GM18868 (cell line): ENCODE data around the gene HSPA12B.

Source experiments
- ATAC-seq: cut with Tn5 transposase; IDR thresholded peaks from one replicate; pipeline ENCODE4 v1.9.1; 2021; ENCODE audit warnings: mild to moderate bottlenecking, moderate library complexity; ENCODE audit not compliant: unreplicated experiment

The HSPA12B gene

DNA sequence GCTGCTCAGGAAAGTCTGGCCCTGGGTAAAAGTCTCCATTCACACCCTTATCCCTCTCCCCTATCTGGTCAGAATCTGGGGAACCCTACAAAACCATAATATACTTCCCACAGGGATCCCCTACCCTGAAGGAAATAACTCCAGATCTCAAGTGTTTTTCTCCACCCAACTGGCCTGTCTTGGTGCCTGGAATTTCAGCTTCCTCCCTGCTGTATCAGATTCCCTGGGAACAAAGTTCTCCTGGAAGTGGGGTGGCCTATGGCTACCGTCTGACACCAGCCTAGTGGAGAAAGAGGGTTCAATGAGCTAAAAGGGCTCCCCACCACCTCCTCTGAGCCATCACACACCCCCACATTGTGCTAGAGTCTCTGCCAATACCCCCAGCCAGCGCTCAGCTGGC is 15.0 kb downstream of the HSPA12B start:
- no peak for ATAC-seq

GRCh38 chr20:3748073-3748472 is 15.6 kb downstream of the HSPA12B start:
- ATAC-seq, result no peak

DNA sequence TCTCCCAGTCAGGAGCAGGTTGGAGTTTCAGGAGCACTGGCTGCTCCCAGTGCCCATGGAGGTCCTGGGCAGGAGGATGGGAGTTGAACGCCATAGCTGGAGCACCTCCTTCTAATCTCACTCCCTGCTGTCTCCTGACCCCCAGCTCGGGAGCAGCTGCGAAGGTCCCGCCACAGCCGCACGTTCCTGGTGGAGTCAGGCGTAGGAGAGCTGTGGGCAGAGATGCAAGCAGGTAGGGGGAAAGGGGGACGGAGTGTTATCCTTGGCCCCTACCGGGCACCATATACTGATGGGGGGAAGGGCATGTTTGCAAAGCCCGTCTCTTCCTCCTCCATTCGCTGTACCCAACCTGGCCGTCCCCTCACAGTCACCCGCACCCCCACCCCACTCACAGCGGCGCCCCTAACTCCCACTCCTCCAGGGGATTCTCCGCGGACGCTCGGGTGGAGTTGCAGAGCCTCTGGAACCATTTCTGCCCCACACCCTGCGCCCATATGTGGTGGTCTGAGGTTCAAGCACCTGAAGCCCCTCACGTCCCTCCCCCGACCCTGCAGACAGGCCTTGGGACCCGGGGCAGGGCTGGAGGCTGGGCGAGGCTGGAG is 16.7 kb downstream of the HSPA12B start:
- no peak for ATAC-seq

- no peak for ATAC-seq
Observed at GRCh38 chr20:3749689-3750531, 17.4 kb downstream of the HSPA12B start.

DNA sequence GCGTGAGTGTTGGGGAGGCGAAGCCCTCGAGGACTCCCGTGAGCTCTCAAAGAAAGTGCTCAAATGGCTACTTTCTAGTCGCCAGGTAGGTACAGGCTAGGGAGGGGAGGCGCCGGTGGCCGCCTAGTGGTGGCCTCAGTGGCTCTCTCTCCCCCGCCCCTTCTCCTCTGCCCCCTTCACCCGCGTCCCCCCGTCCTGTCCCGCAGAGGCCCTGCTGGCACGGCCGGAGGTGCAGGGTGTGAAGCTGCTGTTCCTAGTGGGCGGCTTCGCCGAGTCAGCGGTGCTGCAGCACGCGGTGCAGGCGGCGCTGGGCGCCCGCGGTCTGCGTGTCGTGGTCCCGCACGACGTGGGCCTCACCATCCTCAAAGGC is 18.8 kb downstream of the HSPA12B start:
- no peak for ATAC-seq

DNA sequence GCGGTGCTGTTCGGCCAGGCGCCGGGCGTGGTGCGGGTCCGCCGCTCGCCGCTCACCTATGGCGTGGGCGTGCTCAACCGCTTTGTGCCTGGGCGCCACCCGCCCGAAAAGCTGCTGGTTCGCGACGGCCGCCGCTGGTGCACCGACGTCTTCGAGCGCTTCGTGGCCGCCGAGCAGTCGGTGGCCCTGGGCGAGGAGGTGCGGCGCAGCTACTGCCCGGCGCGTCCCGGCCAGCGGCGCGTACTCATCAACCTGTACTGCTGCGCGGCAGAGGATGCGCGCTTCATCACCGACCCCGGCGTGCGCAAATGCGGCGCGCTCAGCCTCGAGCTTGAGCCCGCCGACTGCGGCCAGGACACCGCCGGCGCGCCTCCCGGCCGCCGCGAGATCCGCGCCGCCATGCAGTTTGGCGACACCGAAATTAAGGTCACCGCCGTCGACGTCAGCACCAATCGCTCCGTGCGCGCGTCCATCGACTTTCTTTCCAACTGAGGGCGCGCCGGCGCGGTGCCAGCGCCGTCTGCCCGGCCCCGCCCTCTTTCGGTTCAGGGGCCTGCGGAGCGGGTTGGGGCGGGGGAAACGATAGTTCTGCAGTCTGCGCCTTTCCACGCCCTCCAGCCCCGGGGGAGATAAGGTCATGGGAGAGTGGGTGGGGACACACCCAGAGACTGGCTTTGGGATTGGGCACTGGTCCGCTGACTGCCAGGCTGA is 19.3 kb downstream of the HSPA12B start:
- no peak for ATAC-seq

GRCh38 chr20:3752386-3752759 is 19.9 kb downstream of the HSPA12B start:
- ATAC-seq, result no peak

GRCh38 chr20:3753098-3753497 is 20.6 kb downstream of the HSPA12B start:
- ATAC-seq, result no peak

- no peak for ATAC-seq
Observed at GRCh38 chr20:3753501-3754275, 21.2 kb downstream of the HSPA12B start.

DNA sequence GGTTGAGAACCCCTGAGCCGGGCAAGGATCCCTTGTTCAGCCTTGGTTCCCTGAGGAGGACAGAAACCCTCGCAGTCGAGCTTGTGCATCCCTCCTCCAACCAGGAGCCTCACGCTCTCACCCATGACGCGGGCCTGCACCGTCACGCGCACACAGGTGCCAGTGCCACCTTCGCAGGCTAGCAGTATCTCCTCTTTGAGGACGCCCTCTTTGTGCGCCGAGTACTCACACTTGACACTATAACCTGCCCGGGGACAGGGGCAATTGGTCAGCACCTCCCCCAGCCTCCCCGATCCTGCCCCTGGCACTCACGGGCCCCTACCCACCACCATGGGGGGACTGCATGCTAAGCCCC is 21.8 kb downstream of the HSPA12B start:
- ATAC-seq, result no peak

DNA sequence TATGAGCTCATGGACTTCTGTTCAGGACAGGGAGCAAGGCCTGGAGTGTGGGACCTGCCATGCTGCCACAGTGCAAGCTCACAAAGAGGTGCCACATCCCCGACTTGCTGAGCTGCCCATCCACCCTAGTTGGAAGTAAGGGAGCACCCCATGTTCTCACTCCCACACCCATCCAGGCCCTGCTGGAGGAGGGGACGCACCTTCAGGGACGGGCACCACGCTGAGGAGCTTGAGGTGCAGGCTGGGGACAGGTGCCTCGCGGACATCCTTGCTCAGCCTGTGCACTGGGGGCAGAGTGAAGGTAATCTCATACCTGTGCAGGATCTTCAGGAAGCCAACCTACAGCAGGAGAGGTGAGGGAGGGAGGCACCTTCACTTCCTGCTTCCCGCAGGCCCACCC is 22.8 kb downstream of the HSPA12B start:
- no peak for ATAC-seq

DNA sequence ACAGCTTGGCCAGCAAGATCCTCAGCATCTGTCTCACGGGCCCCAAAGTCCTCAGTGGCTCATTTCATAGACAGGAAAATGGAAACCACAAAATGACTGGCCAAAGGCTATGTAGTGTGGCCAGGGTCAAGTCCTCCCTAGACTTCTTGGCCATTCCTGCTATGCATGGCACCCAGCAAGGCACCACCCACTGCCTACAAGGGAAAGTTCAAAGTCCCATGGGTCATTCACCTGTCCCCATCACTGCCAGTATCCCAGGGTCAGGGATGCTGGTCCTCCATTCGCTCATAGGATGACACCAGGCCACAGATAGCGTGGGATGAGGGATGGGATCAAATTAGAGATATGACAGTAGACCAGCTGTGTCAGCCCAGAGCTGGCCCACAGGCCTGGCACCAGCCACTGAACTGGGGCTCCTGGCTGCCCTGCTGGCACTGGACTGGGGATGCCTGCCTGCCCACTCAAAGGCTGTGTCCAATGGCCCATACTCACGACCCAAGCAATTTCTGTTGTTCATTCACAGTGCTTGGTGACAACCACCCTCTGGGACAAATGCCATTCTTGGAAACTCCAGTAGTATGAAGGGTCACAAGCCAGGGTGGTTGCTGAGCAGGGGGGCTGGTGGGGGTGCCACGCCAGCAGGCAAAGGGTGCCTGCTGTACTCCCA is 23.5 kb downstream of the HSPA12B start:
- ATAC-seq, result no peak

DNA sequence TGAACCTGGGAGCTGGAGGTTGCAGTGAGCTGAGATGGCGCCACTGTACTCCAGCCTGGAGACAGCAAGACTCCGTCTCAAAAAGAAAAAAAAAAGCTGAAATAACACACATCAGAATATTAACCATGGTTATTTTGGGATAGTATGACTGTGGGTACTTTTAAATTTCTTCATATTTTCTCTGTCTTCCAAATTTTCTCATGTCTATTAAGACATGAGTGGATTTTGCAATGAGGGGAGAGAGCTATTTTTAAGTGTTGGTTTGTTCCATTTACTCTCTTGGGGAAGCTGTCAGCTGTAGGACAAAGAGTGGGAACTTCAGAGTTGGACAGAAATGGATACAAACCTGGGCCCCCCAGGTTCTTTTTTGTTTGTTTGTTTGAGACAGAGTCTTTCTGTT is 24.8 kb downstream of the HSPA12B start:
- ATAC-seq, result no peak

DNA sequence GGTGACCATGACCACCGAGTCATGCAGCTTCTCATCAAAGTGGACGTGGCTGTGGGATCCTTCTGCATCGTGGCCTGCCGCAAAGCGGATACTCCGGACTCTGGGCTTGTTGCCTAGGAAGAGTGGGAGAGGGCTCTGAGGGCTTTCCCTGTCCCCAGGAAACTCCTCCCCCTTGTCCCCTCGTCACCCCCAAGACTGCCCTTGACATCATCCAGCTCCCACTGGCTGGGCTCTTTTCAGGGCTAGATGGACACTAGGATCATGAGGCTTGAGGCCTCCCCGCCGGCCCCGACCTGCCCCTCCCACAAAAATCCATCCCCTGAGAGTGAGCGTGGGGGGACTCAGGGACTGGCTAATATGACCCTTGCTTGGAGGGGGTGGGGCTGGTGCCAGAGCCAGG is 26.1 kb downstream of the HSPA12B start:
- ATAC-seq, result no peak

DNA sequence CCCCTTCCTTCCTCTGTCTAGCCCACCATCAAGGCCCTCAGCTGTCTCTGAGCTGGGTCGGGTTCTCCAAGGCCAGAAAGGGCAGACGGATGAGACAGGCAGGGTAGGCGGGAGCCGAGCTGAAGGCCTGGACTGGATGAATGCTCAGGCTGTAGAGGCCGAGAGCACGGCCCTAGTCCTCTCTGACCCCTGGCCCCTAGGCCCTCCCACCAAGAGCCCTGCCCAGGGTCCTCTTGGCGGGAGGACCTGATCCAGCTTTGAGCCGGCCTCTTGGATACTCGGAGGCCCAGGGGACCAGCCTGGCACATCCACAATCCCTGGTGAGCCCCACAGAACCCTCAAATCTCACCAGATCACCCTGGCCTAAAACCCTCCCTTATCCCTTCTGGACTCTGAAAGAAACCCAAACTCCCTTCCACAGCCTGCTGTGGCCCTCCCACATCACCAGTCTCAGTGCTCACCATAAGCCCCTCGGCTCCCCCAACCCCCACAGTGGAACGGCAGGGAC is 26.9 kb downstream of the HSPA12B start:
- ATAC-seq, result no peak

GRCh38 chr20:3759884-3760283 is 27.4 kb downstream of the HSPA12B start:
- no peak for ATAC-seq

- no peak for ATAC-seq
Observed at GRCh38 chr20:3760655-3761348, 28.3 kb downstream of the HSPA12B start.

DNA sequence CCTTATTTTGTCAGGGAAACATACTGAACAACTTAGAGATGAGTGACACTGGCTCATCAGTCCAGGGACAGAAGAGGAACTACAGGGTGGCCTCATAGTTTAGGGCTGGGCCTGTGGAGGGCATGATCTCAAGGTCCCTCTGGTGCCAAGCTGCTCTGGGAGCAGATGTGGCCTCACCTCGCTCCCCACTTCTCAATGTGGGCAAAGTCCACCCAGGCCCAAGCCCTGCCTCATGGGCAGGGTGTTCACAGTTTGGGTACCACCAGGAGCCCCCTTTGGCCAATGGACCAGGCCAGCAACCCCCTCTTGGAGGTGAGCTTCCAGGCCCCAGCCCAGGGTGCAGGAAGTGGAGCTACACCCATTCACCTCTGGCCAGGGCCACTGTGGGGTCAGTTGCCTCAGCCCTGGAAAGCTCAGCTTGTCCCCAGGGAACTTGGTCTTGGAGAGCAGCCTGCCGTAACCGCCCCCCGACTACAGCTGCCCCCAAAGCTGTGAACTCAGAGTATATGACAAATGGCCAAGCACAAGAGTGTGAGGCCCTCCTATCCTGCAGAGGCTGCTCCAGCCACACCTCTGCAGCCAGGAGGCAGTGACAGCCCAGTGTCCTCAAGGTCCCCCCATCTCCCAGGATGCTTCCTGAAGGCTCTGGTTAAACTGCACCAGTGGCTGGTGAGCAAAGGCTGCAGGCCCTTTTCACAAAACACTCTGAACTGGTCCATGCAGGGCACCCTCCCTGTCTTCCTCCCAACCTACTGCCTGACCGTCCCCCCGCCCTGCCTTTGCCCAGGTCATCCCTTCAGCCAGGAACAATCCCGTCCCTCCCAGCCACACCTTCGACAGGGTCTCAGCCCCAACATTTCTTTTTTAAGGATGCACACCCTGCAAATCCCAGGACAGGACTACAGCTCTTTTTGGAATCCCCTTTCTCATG is 31.5 kb downstream of the HSPA12B start:
- no peak for ATAC-seq

DNA sequence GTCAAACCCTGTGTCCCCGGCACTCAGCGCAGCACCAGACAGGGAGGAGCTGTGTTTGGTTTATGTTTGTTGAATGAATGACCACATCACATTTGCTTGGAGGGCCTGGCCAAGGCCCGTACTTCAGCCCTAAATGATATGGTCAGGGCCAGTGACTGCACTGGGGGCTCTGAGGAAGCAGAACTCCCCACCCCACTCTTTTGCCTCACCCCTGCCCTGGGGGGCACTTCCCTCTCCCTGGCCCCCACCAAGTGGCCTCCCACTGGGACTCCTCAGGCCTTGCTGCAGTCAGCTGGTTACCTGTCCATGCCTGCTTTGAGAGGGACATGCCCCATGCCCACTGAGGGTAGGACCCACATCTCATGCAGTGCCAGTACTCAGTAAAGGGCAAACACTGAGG is 32.2 kb downstream of the HSPA12B start:
- no peak for ATAC-seq
